Stimulated activated CD4-positive, alpha-beta T cell treated with anti-CD3 and anti-CD28 coated beads, TNF-alpha, amount 100 ng/mL, for 4 hours (primary cell): ENCODE data around the gene SMURF1.

Experiments
- DNase-seq, 3 experiments: peaks; one replicate each; pipeline ENCODE4 v3.0.0-alpha.2; 2020; ENCODE audit warnings: low read depth in 3 of 3

Gene SMURF1

GRCh38 chr7:99029466-99030435 lies 114.2 kb downstream of the SMURF1 start:
- DNase-seq: no peak

GRCh38 chr7:99028261-99028973 lies 115.5 kb downstream of the SMURF1 start:
- no peak for DNase-seq

GRCh38 chr7:99027841-99028240 lies 116.1 kb downstream of the SMURF1 start:
- DNase-seq: no peak

GRCh38 chr7:99027241-99027640 lies 116.7 kb downstream of the SMURF1 start:
- DNase-seq: no peak

DNA sequence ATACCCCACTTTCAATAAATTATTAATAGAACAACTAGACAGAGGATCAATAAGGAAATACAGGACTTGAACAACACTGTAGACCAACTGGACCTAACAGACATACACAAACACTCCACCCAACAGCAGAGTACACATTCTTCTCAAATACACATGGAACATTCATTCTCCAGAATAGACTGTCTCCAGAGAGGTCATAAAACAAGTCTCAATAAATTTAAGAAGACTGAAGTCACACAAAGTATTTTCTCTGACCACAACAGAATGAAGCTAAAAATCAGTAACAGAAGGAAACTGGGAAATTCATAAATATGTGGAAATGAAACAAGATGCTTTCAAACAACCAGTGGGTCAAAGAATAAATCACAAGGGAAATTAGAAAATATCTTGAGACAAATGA lies 119.8 kb downstream of the SMURF1 start:
- no peak for DNase-seq

- no peak for DNase-seq
Measured at GRCh38 chr7:99021941-99022560, 121.9 kb downstream of the SMURF1 start.

GRCh38 chr7:99020413-99020715 lies 123.5 kb downstream of the SMURF1 start:
- no peak for DNase-seq

GRCh38 chr7:99019523-99020412 lies 124.1 kb downstream of the SMURF1 start:
- DNase-seq: no peak

- DNase-seq: no peak
Measured at GRCh38 chr7:99016196-99016595, 127.7 kb downstream of the SMURF1 start.

DNA sequence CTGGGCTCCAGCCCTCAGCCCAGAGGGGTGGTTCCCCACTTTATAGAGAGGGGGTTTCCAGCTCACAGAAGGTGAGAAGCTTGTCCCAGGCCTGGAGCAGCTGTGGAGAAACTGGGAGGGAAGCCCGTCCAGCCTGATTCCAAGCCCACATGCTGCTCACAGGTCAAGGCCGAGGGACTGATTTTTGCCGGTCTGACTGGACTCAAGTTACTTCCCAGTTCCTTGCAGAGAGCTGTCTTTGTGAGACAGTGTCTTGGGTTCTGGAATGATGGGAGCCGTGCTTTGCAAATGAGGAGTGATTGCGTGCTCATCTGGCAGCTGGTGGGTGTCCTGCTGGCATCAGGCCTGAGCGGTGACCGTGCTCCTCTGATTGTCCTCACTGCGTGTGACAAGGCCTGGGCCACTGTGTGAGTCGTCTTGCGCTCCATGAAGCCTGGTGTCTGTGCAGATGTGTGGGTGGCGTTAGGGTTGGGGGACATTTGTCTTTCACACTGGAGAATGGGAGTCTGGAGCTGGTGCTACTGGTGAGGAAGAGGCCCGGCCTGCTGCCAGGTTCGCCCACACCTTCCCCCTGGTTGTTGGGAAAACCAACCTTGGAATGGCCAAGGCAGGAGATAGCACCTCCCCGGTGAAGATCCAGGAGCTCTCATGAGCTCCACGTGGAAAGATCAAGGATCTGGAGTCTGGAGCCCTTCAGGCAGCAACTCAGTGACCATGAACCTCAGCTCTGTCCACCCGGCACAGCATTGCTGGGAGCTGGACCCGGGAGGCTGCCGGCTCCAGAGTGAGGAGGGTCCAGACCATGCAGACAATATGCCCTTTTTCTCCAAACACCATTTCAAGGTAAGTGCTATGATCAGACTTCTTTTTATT lies 129.6 kb downstream of the SMURF1 start:
- no peak for DNase-seq

DNA sequence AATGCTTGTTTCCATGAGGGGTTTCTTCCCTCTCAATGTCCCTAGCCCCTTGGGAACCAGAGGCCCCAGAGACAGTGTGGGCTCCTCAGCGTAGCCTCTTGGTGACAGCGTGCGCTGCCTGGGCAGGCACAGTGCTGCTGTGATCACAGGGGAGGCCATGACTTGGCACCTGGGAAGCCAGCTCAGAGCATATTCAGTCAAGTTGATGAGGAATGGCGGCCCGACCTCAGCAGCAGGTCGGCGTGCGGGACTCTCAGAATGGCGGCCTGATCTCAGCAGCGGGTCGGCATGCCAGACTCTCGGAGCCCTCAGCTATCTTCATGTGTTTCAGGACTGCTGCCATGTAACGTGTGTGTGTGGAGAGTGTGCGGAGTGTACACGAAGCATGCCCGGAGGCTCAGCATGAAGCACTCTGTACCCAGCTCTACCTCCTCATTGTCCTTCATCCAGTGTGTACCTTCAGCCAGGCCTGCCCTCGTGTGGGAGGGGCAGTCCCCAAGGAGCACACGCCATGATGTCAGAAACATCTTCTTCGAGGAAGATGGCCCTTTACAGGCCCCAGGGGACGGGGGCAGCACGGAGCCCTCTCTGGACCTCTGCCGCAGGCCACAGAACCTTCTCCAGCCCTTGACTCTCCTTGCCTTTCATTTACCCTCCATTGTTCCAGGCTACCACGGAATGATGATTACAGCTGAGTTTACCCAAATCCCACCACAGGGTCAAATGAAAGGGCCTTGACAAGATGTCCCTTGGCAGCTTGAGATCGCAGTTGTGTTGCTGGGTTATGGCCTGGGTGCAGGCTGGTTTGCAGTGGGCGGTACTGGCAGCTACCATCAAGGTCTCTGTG lies 130.4 kb downstream of the SMURF1 start:
- DNase-seq: no peak

GRCh38 chr7:99012722-99013121 lies 131.2 kb downstream of the SMURF1 start:
- no peak for DNase-seq

DNA sequence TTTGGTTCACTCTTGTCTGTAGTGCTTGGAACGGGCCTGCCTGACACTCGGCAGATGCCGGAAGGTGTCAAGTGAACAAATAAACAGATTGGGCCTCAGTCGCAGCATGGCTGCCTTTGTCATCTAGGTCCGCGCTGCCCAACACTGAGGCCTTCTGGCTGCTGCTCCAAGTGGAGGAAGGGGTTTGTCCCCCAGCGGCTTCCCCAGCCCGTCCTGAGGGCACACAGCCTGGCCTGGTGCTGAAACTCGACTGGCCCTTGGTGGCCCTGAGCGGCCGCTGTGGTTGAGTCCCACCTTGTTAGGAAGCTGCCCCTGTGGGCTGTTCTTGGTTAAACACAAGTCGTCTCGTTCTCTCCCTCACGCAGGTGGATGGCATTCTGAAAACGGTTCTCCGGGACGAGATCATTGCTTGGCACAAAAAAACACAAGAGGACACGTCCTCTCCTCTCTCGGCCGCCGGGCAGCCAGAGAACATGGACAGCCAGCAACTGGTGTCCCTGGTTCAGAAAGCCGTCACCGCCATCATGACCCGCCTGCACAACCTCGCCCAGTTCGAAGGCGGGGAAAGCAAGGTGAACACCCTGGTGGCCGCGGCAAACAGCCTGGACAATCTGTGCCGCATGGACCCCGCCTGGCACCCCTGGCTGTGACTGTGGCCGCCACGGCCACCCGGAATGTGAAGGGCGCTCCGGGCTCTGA lies 132.1 kb downstream of the SMURF1 start:
- DNase-seq: no peak

DNA sequence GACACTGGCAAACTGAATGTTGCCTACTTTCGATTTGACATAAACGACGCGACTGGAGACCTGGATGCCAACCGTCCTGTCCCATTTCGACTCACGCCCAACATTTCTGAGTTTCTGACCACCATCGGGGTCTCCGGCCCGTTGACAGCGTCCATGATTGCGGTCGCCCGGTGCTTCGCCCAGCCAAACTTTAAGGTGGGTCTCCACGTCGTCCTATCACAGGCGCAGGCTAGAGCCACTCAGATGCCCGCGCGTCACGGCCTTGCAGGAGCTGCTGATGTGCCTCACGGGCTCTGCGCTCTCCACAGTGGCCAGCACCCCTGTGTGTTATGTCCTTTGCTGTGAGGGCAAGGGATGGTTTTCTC lies 132.6 kb downstream of the SMURF1 start:
- DNase-seq: no peak

DNA sequence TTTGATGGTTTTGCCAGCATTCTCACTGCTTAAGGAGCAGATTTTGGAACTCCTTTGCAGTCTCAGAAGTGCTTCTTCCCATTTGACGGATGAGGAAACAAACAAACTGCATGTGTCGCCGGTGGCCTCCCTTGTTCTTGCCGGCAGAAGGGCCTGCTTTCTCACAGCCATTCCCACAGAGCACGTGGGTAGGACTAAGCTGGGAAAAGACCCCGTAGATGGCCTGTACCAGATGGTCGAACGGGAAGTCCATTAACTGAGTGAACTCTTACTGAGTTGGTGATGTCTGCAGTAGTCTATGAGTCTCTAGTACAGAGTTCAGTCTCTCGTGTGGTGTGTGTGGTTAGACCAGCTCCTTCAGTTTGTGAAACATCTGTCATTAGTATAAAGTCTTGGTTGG lies 133.6 kb downstream of the SMURF1 start:
- DNase-seq: no peak

DNA sequence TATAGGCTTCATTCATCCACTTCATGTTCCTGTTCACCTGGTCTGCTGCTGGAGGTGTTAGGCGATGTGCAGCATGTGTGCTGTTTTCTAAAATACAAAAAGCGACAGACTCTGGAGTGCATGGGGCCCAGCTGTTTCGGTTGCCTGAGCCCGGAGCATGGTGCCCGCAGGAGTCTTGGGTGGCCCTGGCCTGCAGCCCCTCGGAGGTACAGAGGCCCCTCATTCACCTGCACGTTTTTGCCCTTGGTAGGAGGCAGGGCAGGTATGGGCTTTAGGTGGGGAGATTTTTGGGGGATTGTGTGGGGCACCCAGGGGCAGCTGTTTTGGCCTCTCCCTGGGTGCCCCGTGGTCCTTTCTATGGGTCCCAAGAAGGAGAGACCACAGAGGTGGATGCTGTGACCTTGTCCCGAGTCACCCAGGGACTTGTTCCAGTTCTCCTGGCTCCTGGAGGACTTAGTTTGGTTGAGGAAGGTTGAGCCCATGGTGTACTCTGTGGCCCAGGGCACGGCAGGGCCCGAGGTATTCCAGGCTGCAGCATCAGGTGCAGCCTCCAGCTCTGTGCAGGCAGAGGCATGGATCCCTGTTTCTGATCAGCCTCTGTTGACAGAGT lies 134.9 kb downstream of the SMURF1 start:
- no peak for DNase-seq

DNA sequence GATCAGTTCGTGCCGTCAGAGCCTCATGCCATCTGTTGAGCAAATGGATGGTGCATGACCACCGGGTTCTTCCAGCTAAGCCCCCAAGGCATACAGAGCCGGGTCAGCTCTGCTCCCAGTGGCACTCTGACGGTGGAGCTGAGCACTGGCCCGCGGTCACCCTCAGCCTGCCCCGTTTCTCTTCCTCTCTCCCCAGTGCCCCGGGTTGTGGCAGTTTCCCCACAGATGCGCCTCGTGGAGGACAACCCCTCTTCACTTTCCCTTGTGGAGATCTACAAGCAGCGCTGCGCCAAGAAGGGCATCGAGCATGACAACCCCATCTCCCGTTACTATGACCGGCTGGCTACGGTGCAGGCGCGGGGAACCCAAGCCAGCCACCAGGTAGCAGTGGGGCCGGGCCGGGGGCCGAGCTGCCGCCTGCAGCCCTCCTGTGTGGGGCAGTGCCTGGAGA lies 135.7 kb downstream of the SMURF1 start:
- no peak for DNase-seq

GRCh38 chr7:99006739-99007424 lies 137.0 kb downstream of the SMURF1 start:
- no peak for DNase-seq
